ENCODE data around the gene SOS2. TPM values are rescaled to one million over a fixed set of nuclear protein-coding genes. Genes with fewer than 3 reads are reported as not detected.

SOS2 gene
- total and polyA plus RNA-seq, 9 donors = 25.5 to 35.2 (median 31.2) TPM

Other genes with a start within 250 kb of the SOS2 start
- gene VCPKMT, start 115.0 kb downstream of the SOS2 start, total RNA-seq = 7.1 TPM
- 10 to 100 TPM in 4 of 8 donors, 1 to 10 TPM in 4; 7.3 to 11.0 (median 9.3) TPM for gene VCPKMT, start 115.0 kb downstream of the SOS2 start, polyA plus RNA-seq (ENCODE audit: insufficient read depth in 1 of 8, insufficient read length in 8 of 8, low replicate concordance in 1 of 8)
- gene L2HGDH, start 80.7 kb upstream of the SOS2 start, total RNA-seq = 7.0 TPM
- 1 to 10 TPM; 5.0 to 7.4 (median 6.1) TPM for gene L2HGDH, start 80.7 kb upstream of the SOS2 start, polyA plus RNA-seq (ENCODE audit: insufficient read depth in 1 of 8, insufficient read length in 8 of 8, low replicate concordance in 1 of 8)
- 6.7 TPM for gene DMAC2L, start 80.7 kb upstream of the SOS2 start, total RNA-seq
- gene DMAC2L, start 80.7 kb upstream of the SOS2 start, polyA plus RNA-seq (ENCODE audit: insufficient read depth in 1 of 8, insufficient read length in 8 of 8, low replicate concordance in 1 of 8) = 10 to 100 TPM; 13.7 to 19.1 (median 15.1) TPM
- gene CDKL1, start 165.3 kb upstream of the SOS2 start, total RNA-seq = 6.1 TPM
- gene CDKL1, start 165.3 kb upstream of the SOS2 start, polyA plus RNA-seq (ENCODE audit: insufficient read depth in 1 of 8, insufficient read length in 8 of 8, low replicate concordance in 1 of 8) = 1 to 10 TPM; 3.7 to 7.6 (median 4.8) TPM

All from muscle of leg (tissue), 9 donors.